Keratinocyte (primary cell): ENCODE data around the gene GM2A.

ENCODE experiments used
- EZH2 ChIP-seq: IDR thresholded peaks from one replicate; pipeline ENCODE4 v1.6.1; 2012; ENCODE audit warnings: inconsistent platforms, mild to moderate bottlenecking, low read length, moderate library complexity
- TF ChIP-seq, protein P1 (sequence below), 3 experiments: IDR thresholded peaks in 1 of 3; conservative IDR thresholded peaks in 1 of 3; optimal IDR thresholded peaks in 1 of 3; 2 replicates in 2 of 3; 3 replicates in 1 of 3; pipeline versions ENCODE3 to v1.5.1; 2011; ENCODE audit warnings: low read length in 3 of 3, mild to moderate bottlenecking in 3 of 3, moderate library complexity in 2 of 3, control low read depth in 1 of 3, inconsistent platforms in 1 of 3; ENCODE audit not compliant: insufficient read depth in 2 of 3; ENCODE audit errors: extremely low read depth in 1 of 3

DNA sequence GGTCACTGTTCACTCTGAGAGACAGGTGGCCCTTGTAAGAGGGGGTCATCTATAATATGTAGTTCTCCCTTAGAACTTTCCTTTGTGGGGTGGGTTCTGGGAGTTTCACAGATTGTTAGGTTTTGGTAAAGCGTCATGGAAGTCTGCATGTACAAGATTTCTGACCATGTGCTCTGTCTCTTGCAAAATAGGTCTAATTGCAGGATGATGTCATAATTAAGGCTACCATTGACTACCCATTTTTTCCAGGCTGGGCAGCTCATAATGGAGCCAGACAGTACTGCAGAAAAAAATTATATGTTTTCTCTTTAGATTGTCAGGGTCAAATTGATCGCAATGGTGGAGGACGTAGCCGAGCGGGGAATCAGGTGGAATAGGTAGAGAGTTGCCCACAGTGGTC, 3.7 kb upstream of the GM2A start:
- TF ChIP-seq EZH2: no peak
- TF ChIP-seq, protein P1, sequence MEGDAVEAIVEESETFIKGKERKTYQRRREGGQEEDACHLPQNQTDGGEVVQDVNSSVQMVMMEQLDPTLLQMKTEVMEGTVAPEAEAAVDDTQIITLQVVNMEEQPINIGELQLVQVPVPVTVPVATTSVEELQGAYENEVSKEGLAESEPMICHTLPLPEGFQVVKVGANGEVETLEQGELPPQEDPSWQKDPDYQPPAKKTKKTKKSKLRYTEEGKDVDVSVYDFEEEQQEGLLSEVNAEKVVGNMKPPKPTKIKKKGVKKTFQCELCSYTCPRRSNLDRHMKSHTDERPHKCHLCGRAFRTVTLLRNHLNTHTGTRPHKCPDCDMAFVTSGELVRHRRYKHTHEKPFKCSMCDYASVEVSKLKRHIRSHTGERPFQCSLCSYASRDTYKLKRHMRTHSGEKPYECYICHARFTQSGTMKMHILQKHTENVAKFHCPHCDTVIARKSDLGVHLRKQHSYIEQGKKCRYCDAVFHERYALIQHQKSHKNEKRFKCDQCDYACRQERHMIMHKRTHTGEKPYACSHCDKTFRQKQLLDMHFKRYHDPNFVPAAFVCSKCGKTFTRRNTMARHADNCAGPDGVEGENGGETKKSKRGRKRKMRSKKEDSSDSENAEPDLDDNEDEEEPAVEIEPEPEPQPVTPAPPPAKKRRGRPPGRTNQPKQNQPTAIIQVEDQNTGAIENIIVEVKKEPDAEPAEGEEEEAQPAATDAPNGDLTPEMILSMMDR (optimal IDR thresholded peaks at IDR 0.05 in 1 of 3, IDR thresholded peaks at IDR 0.05 in 1 of 3, conservative IDR thresholded peaks at IDR 0.05 in 1 of 3; ENCODE audit: extremely low read depth in 1 of 3, insufficient read depth in 2 of 3, low read length in 3 of 3): no peak
